C4-2B (cell line): ENCODE data around the gene ACER3.
"Not testable (repeated sequence)": the region's sequence is repeated elsewhere in the genome, so short reads cannot be mapped to it uniquely, and the experiment has no call there.

Experiments
- ZFX ChIP-seq: fragments of 450-650 bp; IDR thresholded peaks from 2 replicates; pipeline ENCODE4 v1.6.1; 2017
- TF ChIP-seq, protein P1 (sequence below): fragments of 450-650 bp; conservative IDR thresholded peaks from 2 replicates; pipeline ENCODE4 v1.5.1; 2017; ENCODE audit warnings: mild to moderate bottlenecking

DNA sequence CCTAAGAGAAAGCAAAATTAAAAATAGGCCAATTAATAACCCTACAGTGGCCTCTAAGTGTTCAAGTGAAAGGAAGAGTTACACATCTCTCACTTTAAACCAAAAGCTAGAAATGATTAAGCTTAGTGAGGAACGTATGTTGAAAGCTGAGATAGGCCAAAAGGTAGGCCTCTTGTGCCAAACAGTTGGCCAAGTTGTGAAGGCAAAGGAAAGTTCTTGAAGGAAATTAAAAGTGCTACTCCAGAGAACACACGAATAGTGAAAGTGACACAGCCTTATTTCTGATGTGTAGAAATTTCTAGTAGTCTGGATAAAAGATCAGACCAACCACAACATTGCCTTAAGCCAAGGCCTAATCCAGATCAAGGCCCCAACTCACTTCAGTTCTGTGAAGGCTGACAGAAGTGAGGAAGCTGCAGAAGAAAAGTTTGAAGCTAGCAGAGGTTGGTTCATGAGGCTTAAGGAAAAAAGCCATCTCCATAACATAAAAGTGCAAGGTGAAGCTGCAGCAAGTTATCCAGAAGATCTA lies 157.7 kb downstream of the ACER3 start:
- TF ChIP-seq, protein P1, sequence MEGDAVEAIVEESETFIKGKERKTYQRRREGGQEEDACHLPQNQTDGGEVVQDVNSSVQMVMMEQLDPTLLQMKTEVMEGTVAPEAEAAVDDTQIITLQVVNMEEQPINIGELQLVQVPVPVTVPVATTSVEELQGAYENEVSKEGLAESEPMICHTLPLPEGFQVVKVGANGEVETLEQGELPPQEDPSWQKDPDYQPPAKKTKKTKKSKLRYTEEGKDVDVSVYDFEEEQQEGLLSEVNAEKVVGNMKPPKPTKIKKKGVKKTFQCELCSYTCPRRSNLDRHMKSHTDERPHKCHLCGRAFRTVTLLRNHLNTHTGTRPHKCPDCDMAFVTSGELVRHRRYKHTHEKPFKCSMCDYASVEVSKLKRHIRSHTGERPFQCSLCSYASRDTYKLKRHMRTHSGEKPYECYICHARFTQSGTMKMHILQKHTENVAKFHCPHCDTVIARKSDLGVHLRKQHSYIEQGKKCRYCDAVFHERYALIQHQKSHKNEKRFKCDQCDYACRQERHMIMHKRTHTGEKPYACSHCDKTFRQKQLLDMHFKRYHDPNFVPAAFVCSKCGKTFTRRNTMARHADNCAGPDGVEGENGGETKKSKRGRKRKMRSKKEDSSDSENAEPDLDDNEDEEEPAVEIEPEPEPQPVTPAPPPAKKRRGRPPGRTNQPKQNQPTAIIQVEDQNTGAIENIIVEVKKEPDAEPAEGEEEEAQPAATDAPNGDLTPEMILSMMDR, result not testable (repeated sequence)
- TF ChIP-seq ZFX, result not testable (repeated sequence)
